ENCODE results near the gene ATPAF1. TPM values are rescaled to one million over a fixed set of nuclear protein-coding genes. Genes with fewer than 3 reads are reported as not detected.

Gene ATPAF1
- polyA plus RNA-seq, 1 of the 3 experiments (the other 2 are of a cell fraction), result 39.9 TPM

GRCh38 chr1:46616277-46617107, 51.7 kb downstream of the ATPAF1 start, which contains the start of gene MOB3C (continued):
- no peak for TF ChIP-seq MEF2A (IDR thresholded peaks at IDR 0.05; ENCODE audit: borderline replicate concordance, low read depth)
- TF ChIP-seq RFX5 (IDR thresholded peaks at IDR 0.05; ENCODE audit: low read length), result no peak
- TF ChIP-seq USF2 (IDR thresholded peaks at IDR 0.05; ENCODE audit: borderline replicate concordance, low read depth, low read length), result no peak
- no peak for TF ChIP-seq FOXM1 (IDR thresholded peaks at IDR 0.05; ENCODE audit: low read depth)
- TF ChIP-seq ZBTB33 (IDR thresholded peaks at IDR 0.05; ENCODE audit: borderline replicate concordance, low read depth), result no peak
- peak; percentile 36; the same call in 1 of the 2 replicates for TF ChIP-seq POLR2AphosphoS5 (IDR thresholded peaks at IDR 0.05; ENCODE audit: low read depth, low read length)
- TF ChIP-seq SIN3A (IDR thresholded peaks at IDR 0.05; ENCODE audit: borderline replicate concordance, low read depth, low read length), result 0 out of 2 replicates have a peak, but pooled peaks have one; percentile 15

GRCh38 chr1:46615735-46616134, 52.4 kb downstream of the ATPAF1 start:
- Histone ChIP-seq H3K4me2 (peak overlapping the region; percentile 99), H3K27ac (ENCODE audit: low read depth in 2 of 2, low read length in 1 of 2) (peak overlapping the region; percentile 71 to 77; a peak in 2 of 4 replicates), H3K36me3 (replicated peaks in 1 of 2; ENCODE audit: control insufficient read depth in 1 of 2, insufficient read depth in 2 of 2, low read length in 1 of 2) (no peaks in the 10 kb centered on the region), H3K79me2 (ENCODE audit: insufficient read depth) (no peaks in the 10 kb centered on the region; the same call in 1 of the 2 replicates), H3K9me2 (no peaks in the 10 kb centered on the region), H3K9ac (peak overlapping the region; percentile 71), H2AFZ (ENCODE audit: low read depth) (no peak overlapping the region), H3K4me3 (ENCODE audit: low read depth in 2 of 2, low read length in 1 of 2) (peak overlapping the region; percentile 69 to 78), H3K4me1 (ENCODE audit: control insufficient read depth in 1 of 2, insufficient read depth in 2 of 2, low read depth in 1 of 2, low read length in 1 of 2) (peaks cover 8 to 29% of the 10 kb centered on the region in 2 experiments; a peak in 2 of 4 replicates), H3K27me3 (ENCODE audit: insufficient read depth) (no peaks in the 10 kb centered on the region), H4K20me1 (ENCODE audit: insufficient read depth) (no peaks in the 10 kb centered on the region), H3F3A (replicated peaks; ENCODE audit: insufficient read depth) (peaks cover 3% of the 10 kb centered on the region), H3K9me3 (no peaks in the 10 kb centered on the region)
- DNase-seq, result peak; percentile 32
- TF ChIP-seq ZBTB33 (IDR thresholded peaks at IDR 0.05; ENCODE audit: borderline replicate concordance, low read depth) (no peak), EP300 (IDR thresholded peaks at IDR 0.05; ENCODE audit: borderline replicate concordance in 1 of 2, low read depth in 1 of 2, low read length in 1 of 2) (no peak), SIN3A (IDR thresholded peaks at IDR 0.05; ENCODE audit: borderline replicate concordance, low read depth, low read length) (no peak), USF1 (IDR thresholded peaks at IDR 0.05; ENCODE audit: borderline replicate concordance, low read depth) (no peak), GABPA (IDR thresholded peaks at IDR 0.05; ENCODE audit: low read depth) (no peak), RAD21 (IDR thresholded peaks at IDR 0.05; ENCODE audit: low read length) (no peak), USF2 (IDR thresholded peaks at IDR 0.05; ENCODE audit: borderline replicate concordance, low read depth, low read length) (no peak), GATA2 (CRISPR knock-in tag; IDR thresholded peaks at IDR 0.05) (no peak), YY1 (IDR thresholded peaks at IDR 0.05; ENCODE audit: low read depth) (no peak), POLR2AphosphoS5 (IDR thresholded peaks at IDR 0.05; ENCODE audit: low read depth, low read length) (no peak), MAX (IDR thresholded peaks at IDR 0.05; ENCODE audit: low read depth) (no peak), RFX5 (IDR thresholded peaks at IDR 0.05; ENCODE audit: low read length) (no peak), NFIC (IDR thresholded peaks at IDR 0.05; ENCODE audit: borderline replicate concordance) (no peak), TCF12 (IDR thresholded peaks at IDR 0.05) (no peak), TEAD4 (IDR thresholded peaks at IDR 0.05; ENCODE audit: borderline replicate concordance, insufficient read depth) (no peak), EZH2phosphoT487 (IDR thresholded peaks at IDR 0.05; ENCODE audit: borderline replicate concordance, low read depth) (no peak), MXI1 (IDR thresholded peaks at IDR 0.05; ENCODE audit: low read depth, low read length) (no peak), FOXJ3 (CRISPR knock-in tag; IDR thresholded peaks at IDR 0.05) (no peak)
- ChIA-PET POLR2A (interaction anchor here (1.8 to 2.2 kb wide), 2 partner anchors 12 to 52 kb away, joined by 8 to 9 read pairs; partner anchors contain the start of genes ATPAF1 and MKNK1), CTCF (interaction anchor here (1.0 to 4.9 kb wide), 2 partner anchors 12 to 60 kb away, joined by 3 to 36 read pairs; partner anchors contain the start of gene MKNK1)
- 92% methylated on average over 3 of the region's 3 CpGs for WGBS (ENCODE audit: low lambda C conversion rate)
